ENCODE results near the gene MMP1.

Gene MMP1

DNA sequence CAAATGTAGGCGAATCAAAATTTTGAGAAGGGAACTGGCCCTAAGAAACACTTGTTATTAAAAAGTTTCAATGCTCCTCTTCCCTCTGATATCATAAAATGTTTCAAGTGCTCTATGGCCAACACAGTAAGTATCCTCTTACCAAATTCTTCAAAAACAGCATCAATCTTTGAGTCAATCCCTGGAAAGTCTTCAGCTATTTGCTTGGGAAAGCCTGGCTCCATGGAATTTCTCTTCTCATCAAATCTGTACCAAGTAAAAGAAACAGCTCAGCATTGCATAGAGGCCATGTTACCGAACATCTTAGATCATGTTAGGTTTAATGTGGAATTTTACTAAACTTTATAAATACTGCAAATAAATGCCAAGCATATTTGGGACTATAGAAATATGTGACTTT is 39.2 kb upstream of the MMP1 start:
- H3K9me2 ChIP-seq (ENCODE audit: low read depth, low read length) = no peaks in the 10 kb centered on the region
- no peak overlapping the region for H2AFZ ChIP-seq (ENCODE audit: low read length)
- H3K9ac ChIP-seq (ENCODE audit: low read length) = no peak overlapping the region
- no peaks in the 10 kb centered on the region for H4K20me1 ChIP-seq (ENCODE audit: insufficient read depth, low read length)
- TF ChIP-seq EZH2 (IDR thresholded peaks at IDR 0.05; ENCODE audit: borderline replicate concordance, low read length) = no peak
- TF ChIP-seq, protein P1, sequence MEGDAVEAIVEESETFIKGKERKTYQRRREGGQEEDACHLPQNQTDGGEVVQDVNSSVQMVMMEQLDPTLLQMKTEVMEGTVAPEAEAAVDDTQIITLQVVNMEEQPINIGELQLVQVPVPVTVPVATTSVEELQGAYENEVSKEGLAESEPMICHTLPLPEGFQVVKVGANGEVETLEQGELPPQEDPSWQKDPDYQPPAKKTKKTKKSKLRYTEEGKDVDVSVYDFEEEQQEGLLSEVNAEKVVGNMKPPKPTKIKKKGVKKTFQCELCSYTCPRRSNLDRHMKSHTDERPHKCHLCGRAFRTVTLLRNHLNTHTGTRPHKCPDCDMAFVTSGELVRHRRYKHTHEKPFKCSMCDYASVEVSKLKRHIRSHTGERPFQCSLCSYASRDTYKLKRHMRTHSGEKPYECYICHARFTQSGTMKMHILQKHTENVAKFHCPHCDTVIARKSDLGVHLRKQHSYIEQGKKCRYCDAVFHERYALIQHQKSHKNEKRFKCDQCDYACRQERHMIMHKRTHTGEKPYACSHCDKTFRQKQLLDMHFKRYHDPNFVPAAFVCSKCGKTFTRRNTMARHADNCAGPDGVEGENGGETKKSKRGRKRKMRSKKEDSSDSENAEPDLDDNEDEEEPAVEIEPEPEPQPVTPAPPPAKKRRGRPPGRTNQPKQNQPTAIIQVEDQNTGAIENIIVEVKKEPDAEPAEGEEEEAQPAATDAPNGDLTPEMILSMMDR (IDR thresholded peaks at IDR 0.05; ENCODE audit: low read length) = no peak
- H3K36me3 ChIP-seq (ENCODE audit: insufficient read depth, low read length) = no peaks in the 10 kb centered on the region
- no peak overlapping the region for H3K4me2 ChIP-seq (ENCODE audit: low read length)
- H3K4me1 ChIP-seq (ENCODE audit: insufficient read depth, low read length, severe bottlenecking) = no peaks in the 10 kb centered on the region
- no peaks in the 10 kb centered on the region for H3K79me2 ChIP-seq (ENCODE audit: insufficient read depth, low read length)
- H3K27ac ChIP-seq (ENCODE audit: low read depth, low read length, poor library complexity, severe bottlenecking) = no peak overlapping the region
- no peaks in the 10 kb centered on the region for H3F3A ChIP-seq (ENCODE audit: insufficient read depth, low read length)
- no peaks in the 10 kb centered on the region for H3K27me3 ChIP-seq (ENCODE audit: insufficient read depth, low read length)
- no peaks in the 10 kb centered on the region for H3K9me3 ChIP-seq (ENCODE audit: low read length)
- H3K4me3 ChIP-seq (ENCODE audit: low read depth, low read length, poor library complexity, severe bottlenecking) = no peak overlapping the region

DNA sequence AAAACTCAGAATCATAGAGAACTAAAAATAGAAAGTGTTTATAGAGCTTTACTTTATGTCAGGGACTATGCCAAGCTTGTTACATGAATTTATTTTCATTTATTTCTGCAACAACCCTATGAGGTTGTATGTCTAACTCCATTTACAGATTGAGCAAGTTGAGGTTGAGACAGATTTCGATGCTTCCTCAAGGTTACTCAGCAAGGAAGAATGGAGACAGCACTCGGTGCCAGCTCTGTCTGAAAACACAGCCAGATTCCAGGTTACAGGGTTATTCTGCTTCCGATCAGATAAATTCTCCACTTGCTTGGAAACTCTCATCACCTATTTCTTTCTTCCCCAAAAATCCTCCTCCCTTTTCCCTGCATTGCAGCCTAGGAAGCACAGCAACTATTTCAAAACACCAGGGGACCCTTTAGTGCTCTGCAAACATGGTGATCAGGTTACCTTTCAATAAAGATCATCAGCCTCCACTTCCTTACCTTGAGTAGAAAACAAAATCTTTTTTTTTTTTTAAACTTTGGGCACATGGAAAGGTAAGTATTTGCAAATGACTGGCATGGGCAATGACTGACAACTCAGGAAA is 38.4 kb upstream of the MMP1 start:
- H3K36me3 ChIP-seq (ENCODE audit: insufficient read depth, low read length) = no peaks in the 10 kb centered on the region
- H3K9me3 ChIP-seq (ENCODE audit: low read length) = no peaks in the 10 kb centered on the region
- H3K79me2 ChIP-seq (ENCODE audit: insufficient read depth, low read length) = no peaks in the 10 kb centered on the region
- TF ChIP-seq EZH2 (IDR thresholded peaks at IDR 0.05; ENCODE audit: borderline replicate concordance, low read length) = no peak
- TF ChIP-seq, protein P1 (IDR thresholded peaks at IDR 0.05; ENCODE audit: low read length) = no peak
- H3K4me3 ChIP-seq (ENCODE audit: low read depth, low read length, poor library complexity, severe bottlenecking) = no peak overlapping the region
- H3K9ac ChIP-seq (ENCODE audit: low read length) = no peak overlapping the region
- no peaks in the 10 kb centered on the region for H4K20me1 ChIP-seq (ENCODE audit: insufficient read depth, low read length)
- no peaks in the 10 kb centered on the region for H3K4me1 ChIP-seq (ENCODE audit: insufficient read depth, low read length, severe bottlenecking)
- no peak overlapping the region for H3K4me2 ChIP-seq (ENCODE audit: low read length)
- H3K27me3 ChIP-seq (ENCODE audit: insufficient read depth, low read length) = no peaks in the 10 kb centered on the region; the same call in 1 of the 2 replicates
- no peak overlapping the region for H2AFZ ChIP-seq (ENCODE audit: low read length)
- no peak overlapping the region for H3K27ac ChIP-seq (ENCODE audit: low read depth, low read length, poor library complexity, severe bottlenecking)
- H3F3A ChIP-seq (ENCODE audit: insufficient read depth, low read length) = no peaks in the 10 kb centered on the region
- H3K9me2 ChIP-seq (ENCODE audit: low read depth, low read length) = no peaks in the 10 kb centered on the region

DNA sequence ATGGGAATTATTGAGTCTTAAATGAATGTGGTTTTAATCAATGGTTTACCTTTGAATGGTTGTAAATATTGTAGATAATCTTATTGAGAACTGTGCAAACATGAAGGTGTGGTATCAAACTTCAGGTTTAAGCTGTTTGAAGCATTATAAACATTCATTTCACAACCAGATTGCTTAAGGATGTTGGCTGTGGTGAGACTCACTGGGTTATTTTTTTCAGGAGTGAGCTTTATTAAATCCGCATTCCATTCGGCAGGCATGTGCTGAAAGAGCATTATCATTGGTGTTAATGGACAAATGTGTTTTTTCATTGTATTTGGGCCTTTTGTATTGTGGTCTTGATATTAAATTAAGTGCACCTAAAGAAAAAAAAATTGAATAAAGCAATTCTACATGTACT is 35.8 kb upstream of the MMP1 start:
- H3K79me2 ChIP-seq (ENCODE audit: insufficient read depth, low read length) = no peaks in the 10 kb centered on the region
- H3K9me3 ChIP-seq (ENCODE audit: low read length) = no peaks in the 10 kb centered on the region

More for the DNA sequence above, 35.8 kb upstream of the MMP1 start:
- H3K4me3 ChIP-seq (ENCODE audit: low read depth, low read length, poor library complexity, severe bottlenecking) = no peak overlapping the region
- no peak overlapping the region for H3K4me2 ChIP-seq (ENCODE audit: low read length)
- no peaks in the 10 kb centered on the region for H3K9me2 ChIP-seq (ENCODE audit: low read depth, low read length)
- no peaks in the 10 kb centered on the region for H4K20me1 ChIP-seq (ENCODE audit: insufficient read depth, low read length)
- no peaks in the 10 kb centered on the region for H3F3A ChIP-seq (ENCODE audit: insufficient read depth, low read length)
- no peak overlapping the region for H2AFZ ChIP-seq (ENCODE audit: low read length)
- H3K27me3 ChIP-seq (ENCODE audit: insufficient read depth, low read length) = no peaks in the 10 kb centered on the region; the same call in 1 of the 2 replicates
- no peak overlapping the region for H3K27ac ChIP-seq (ENCODE audit: low read depth, low read length, poor library complexity, severe bottlenecking)
- no peaks in the 10 kb centered on the region for H3K4me1 ChIP-seq (ENCODE audit: insufficient read depth, low read length, severe bottlenecking)
- TF ChIP-seq, protein P1 (IDR thresholded peaks at IDR 0.05; ENCODE audit: low read length) = no peak
- no peak for TF ChIP-seq EZH2 (IDR thresholded peaks at IDR 0.05; ENCODE audit: borderline replicate concordance, low read length)
- H3K36me3 ChIP-seq (ENCODE audit: insufficient read depth, low read length) = no peaks in the 10 kb centered on the region
- H3K9ac ChIP-seq (ENCODE audit: low read length) = no peak overlapping the region

Data from OCI-LY1 (cell line).